GM18505 (cell line): ENCODE data around the gene TTL.

Experiments
- ATAC-seq: cut with Tn5 transposase; IDR thresholded peaks from one replicate; pipeline ENCODE4 v1.9.1; 2021; ENCODE audit not compliant: unreplicated experiment
- POLR2A ChIP-seq: IDR thresholded peaks from 4 replicates; pipeline ENCODE4 v1.6.1; 2011; ENCODE audit warnings: borderline replicate concordance; ENCODE audit not compliant: insufficient read depth, insufficient read length; ENCODE audit errors: extremely low read depth

TTL gene

DNA sequence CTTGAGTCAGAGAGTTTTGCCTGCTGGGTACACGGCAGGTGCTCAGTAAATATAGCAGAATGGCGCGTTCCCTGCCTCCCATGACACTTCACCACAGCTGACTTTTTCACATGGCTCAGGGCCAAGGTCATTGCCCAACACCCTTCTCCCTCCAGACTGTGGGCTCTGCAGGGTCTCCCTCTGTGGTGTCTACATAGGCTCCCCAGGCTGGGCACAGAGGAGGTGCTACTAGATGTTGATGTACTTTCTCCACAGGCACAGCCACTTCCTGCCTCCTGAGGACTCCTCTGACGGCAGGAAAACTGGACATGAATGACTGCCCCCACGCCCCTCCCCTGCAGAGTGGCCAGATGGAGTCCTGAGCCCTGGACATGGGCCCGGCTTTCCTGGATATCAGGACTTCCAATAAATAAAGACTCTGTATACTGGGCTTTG is 106.7 kb downstream of the TTL start:
- no peak for ATAC-seq
- no peak for TF ChIP-seq POLR2A
